Peyer's patch (tissue), 4 donors: Measurements from ENCODE around the gene RXRG.

Source experiments
- CTCF ChIP-seq, 6 experiments: fragments of 450-650 bp in 4 of 6; fragments of 200-600 bp in 2 of 6; sonication (generic) in 1 of 6; IDR thresholded peaks; one replicate each; pipeline ENCODE4 v1.5.1; 2017 to 2019; ENCODE audit warnings: antibody characterized with exemption in 6 of 6, mild to moderate bottlenecking in 3 of 6, moderate library complexity in 1 of 6
- POLR2A ChIP-seq, 2 donors: fragments of 450-650 bp; IDR thresholded peaks; one replicate each; pipeline ENCODE4 v1.5.1; 2017; ENCODE audit warnings: antibody characterized with exemption in 2 of 2, mild to moderate bottlenecking in 2 of 2, moderate library complexity in 2 of 2

DNA sequence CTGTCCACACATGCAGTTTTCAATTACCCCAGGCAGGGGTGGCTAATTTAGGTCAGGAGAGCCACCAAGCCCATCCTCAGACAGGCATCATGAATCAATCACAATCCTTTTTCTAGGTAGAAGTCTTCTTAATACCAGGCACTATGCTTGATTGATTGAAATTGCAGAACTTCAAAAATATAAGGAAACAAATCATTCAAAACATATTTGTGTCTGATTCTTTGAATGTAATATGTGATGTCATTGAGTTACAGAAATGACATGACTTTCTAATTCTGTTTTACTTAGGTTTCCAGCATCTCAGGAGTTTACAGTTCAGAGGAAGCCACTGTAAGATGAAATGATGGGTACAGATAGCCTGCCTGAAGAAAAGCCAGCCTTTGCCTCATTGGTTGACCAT is 26.7 kb downstream of the RXRG start:
- TF ChIP-seq CTCF (IDR thresholded peaks at IDR 0.05) = no peak
- no peak for TF ChIP-seq POLR2A (IDR thresholded peaks at IDR 0.05)
